Measurements from ENCODE around the gene VSIG1.

The VSIG1 gene

DNA sequence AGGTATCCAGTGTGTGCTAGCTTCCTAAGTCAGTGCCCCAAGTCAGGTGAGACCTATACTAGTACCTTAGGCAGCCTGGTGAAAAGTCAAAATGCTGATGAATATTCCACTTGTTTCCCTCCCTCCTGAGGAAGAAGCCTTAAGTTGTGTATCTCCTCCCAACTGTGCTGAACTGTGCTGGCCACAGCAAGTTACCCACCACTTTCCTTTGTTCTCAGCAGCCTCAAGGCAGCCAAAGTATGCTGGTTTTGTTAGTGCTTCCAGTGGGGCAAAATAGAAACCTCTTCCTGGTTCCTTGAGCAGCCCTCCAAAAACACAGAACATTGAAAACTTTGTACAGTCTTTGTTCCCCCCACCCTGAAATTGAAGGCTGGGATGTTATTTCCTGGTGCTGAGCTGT lies 60.6 kb downstream of the VSIG1 start:
- H3K4me3 ChIP-seq (ENCODE audit: low read length) = no peak overlapping the region
- TF ChIP-seq, protein P1, sequence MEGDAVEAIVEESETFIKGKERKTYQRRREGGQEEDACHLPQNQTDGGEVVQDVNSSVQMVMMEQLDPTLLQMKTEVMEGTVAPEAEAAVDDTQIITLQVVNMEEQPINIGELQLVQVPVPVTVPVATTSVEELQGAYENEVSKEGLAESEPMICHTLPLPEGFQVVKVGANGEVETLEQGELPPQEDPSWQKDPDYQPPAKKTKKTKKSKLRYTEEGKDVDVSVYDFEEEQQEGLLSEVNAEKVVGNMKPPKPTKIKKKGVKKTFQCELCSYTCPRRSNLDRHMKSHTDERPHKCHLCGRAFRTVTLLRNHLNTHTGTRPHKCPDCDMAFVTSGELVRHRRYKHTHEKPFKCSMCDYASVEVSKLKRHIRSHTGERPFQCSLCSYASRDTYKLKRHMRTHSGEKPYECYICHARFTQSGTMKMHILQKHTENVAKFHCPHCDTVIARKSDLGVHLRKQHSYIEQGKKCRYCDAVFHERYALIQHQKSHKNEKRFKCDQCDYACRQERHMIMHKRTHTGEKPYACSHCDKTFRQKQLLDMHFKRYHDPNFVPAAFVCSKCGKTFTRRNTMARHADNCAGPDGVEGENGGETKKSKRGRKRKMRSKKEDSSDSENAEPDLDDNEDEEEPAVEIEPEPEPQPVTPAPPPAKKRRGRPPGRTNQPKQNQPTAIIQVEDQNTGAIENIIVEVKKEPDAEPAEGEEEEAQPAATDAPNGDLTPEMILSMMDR (conservative IDR thresholded peaks at IDR 0.05; ENCODE audit: low read length) = no peak
- no peak for DNase-seq (ENCODE audit: low read depth)

DNA sequence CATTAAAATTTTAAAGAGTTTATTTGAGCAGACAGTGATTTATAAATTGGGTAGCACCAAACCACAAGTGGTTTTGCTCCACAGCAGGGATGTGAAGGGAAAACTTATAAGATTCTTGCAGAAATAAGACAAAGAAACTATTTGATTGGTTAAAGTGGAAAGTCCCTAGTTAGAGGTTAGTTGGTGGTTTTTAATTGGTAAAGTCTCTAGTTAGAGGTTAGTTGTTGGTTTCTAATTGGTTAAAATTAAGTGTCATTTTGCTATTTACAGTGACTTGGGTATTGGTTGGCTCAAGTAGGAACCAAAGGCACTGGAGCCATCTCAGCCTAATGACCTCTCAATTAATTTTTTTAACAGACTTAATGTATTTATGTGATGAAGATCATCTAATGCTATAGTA lies 69.7 kb downstream of the VSIG1 start:
- TF ChIP-seq, protein P1 (conservative IDR thresholded peaks at IDR 0.05; ENCODE audit: low read length) = no peak

DNA sequence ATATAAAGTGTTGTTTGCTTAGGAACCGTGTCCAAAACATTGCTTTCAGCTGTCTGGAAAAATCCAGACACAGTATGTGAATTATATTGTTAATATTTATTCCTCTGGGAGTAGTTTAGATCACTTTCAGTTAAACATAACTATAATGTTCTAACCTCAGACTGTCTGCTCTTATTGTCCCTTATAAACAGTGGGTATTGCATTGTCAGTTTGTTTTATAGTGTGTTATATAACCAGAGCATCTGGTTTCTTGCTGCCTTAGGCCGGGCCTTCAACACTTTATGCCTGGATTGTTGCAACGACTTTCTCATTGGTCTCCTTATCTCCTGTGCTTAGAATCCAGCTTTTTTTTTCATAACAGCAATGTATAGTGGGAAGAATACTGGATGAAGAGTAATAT lies 73.1 kb downstream of the VSIG1 start:
- TF ChIP-seq, protein P1 (conservative IDR thresholded peaks at IDR 0.05; ENCODE audit: low read length) = no peak
- no peak overlapping the region for H3K4me3 ChIP-seq (ENCODE audit: low read length)
- DNase-seq (ENCODE audit: low read depth) = no peak

More for the DNA sequence above, 69.7 kb downstream of the VSIG1 start:
- no peak for DNase-seq (ENCODE audit: low read depth)
- no peak overlapping the region for H3K4me3 ChIP-seq (ENCODE audit: low read length)

DNA sequence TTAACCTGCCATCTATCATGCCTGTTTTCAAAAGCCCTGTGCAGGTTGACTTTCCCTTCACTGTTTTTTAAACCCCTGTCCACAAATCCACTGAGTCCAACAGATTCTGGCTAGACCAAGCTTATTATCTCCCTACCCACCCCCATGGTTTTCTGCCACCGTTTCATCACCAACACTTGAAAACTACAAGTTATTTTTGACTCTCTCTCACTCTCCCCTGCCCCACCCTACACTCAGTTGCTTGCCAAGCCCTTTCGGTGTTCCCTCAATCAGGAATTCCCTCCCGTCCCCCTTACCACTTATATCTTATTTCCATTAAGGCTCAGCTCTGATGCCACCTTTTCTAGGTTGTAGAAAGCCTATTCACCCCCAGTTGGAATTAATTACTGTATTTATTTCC lies 76.4 kb downstream of the VSIG1 start:
- TF ChIP-seq, protein P1 (conservative IDR thresholded peaks at IDR 0.05; ENCODE audit: low read length) = no peak
- no peak for DNase-seq (ENCODE audit: low read depth)
- no peak overlapping the region for H3K4me3 ChIP-seq (ENCODE audit: low read length)

DNA sequence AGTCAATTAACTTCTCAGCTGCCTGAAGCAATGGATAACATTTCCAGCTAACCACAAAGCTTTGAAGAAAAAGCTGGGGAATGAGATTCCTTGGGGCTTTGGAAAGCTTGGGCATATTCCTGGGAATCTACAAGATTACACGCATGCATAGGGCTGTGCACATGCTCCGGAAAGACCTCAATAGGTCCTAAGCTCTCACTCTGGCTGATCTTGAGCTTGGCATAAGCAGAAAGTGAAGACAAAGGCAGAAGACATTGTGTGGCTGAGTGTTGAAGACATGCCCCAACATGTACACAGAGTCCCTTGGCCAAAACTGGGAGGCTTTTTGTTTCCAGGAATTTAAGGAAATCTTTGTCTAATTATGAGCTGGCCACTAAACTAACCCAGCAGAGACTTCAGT lies 77.9 kb downstream of the VSIG1 start:
- DNase-seq (ENCODE audit: low read depth) = peak; percentile 72
- H3K4me3 ChIP-seq (ENCODE audit: low read length) = no peak overlapping the region
- TF ChIP-seq, protein P1 (conservative IDR thresholded peaks at IDR 0.05; ENCODE audit: low read length) = no peak

DNA sequence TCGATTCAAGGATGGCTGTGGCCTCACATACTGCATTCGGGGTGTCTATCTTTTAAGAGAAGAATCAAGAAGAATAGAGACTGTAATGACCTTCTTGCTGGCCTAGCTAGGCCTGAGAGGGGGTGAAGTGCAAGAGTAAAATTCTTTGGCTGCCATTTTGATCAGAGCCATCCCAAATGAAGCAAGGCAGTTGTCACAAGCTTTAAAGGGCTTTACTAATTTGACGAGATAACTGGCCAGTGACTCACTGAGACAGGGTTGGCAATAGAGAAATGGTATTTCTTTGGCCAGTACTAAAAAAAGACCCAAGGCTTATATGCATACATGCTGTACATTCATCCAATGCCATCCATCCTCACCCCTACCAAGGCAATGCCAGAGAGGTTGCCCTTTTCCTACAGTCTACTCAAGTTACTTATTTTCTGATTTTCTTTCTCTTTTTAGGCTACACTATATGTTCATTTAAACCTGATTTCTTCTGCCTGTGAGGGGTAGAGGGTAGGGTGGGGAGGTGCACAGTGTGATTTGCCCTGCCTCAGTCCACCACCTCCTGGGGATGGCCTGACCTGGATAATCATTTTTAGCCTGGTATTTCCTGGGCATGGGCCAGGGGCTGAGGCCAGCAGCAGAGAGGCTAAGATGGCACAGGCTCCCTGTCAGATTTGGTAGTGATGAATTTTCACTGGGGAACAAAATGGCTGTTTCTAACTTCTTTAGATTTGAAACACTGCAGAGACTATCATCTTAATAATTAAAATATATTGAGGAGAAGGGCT lies 78.9 kb downstream of the VSIG1 start:
- DNase-seq (ENCODE audit: low read depth) = no peak
- TF ChIP-seq, protein P1 (conservative IDR thresholded peaks at IDR 0.05; ENCODE audit: low read length) = no peak
- H3K4me3 ChIP-seq (ENCODE audit: low read length) = no peak overlapping the region

DNA sequence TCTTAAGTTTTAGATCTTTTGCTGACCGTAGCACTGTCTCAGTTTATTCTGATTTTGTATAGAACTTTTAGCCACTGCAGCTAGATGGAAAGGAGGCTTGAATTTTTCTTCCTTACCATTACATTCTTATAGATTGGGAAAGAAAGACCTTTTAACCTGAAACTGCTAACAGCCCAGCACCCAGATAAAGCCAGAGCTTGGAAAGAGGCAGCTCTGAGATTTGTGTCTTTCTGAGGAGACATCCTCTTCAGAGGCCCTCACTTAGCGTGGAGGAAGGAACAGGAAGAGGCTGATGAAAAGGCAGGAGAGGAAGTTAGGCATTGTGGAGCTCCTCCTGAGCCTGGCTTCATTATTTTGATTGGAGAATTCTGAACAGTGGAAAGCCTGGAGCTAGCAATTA lies 81.8 kb downstream of the VSIG1 start:
- TF ChIP-seq, protein P1 (conservative IDR thresholded peaks at IDR 0.05; ENCODE audit: low read length) = no peak
- H3K4me3 ChIP-seq (ENCODE audit: low read length) = no peak overlapping the region
- DNase-seq (ENCODE audit: low read depth) = no peak

Data from AG10803 (cell line).